Purkinje cell (primary cell): ENCODE measurements around the gene SH3GLB1. TPM values are rescaled to one million over a fixed set of nuclear protein-coding genes. Genes with fewer than 3 reads are reported as not detected.

ENCODE experiments used
- polyA plus RNA-seq: library from polyadenylated mRNA; unstranded; fragments of >200 nt; fragmentation: Nextera tagmentation; gene quantifications from 2 replicates; pipeline ENCODE4 v1.2.1, GENCODE V29; 2014

Gene SH3GLB1
- 25.3 and 26.6 TPM in 2 replicates for polyA plus RNA-seq

GRCh38 chr1:86704458-86704971 lies at the start of gene SH3GLB1:
TSS of gene SH3GLB1 (plus strand) at chr1:86704576. CDS start at chr1:86704900, 324 bp downstream.

Other genes starting within 250 kb of the SH3GLB1 start
- not detected in 2 replicates for gene CLCA1, start 235.6 kb upstream of the SH3GLB1 start, polyA plus RNA-seq
- not detected in 2 replicates for gene CLCA4, start 157.5 kb upstream of the SH3GLB1 start, polyA plus RNA-seq
- gene SELENOF, start 209.6 kb downstream of the SH3GLB1 start, polyA plus RNA-seq = 364 and 518 TPM in 2 replicates
- gene HS2ST1, start 210.1 kb downstream of the SH3GLB1 start, polyA plus RNA-seq = 13.2 and 14.2 TPM in 2 replicates